ENCODE measurements around the gene FBN2.
"Not testable (repeated sequence)": the region's sequence is repeated elsewhere in the genome, so short reads cannot be mapped to it uniquely, and the experiment has no call there.

FBN2 gene

DNA sequence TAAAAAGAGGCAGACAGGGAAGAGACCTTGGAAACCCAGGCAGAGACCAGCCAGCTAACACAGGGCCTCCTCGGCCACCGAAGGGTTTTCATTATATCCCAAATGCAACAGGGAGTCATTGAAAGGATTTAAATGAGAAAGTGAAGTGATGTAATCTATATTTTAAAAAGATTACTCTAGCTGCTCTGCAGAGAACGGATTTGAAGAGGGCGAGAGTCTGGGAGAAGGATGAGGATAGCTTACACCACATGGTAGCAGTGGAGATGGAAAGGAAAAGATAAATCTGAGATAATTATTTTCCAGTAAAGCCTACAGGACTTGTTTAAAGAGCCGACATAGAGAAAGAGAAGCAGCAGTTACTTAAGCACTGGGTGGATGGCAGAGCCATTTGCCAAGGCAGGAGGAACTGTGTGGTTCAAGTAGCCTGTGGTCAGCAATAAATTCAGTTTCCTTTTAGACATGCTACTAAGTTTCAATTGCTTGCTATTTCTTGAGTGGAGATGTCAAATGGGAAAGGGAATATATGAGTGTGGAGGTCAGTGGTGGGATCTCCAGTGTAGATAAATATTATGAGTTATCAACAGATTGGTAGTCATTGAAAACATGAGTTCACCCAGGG is 9.3 kb downstream of the FBN2 start:
- H3K27me3 ChIP-seq (ENCODE audit: control insufficient read depth, insufficient read depth, low read length), result no peaks in the 10 kb centered on the region
- H3K9ac ChIP-seq (ENCODE audit: low read length), result no peak overlapping the region
- H3K9me3 ChIP-seq (ENCODE audit: control insufficient read depth, low read length), result no peaks in the 10 kb centered on the region
- no peaks in the 10 kb centered on the region for H3K4me1 ChIP-seq (ENCODE audit: control insufficient read depth, insufficient read depth, low read length)
- no peak overlapping the region for H3K4me3 ChIP-seq (ENCODE audit: low read length)
- no peaks in the 10 kb centered on the region for H3K36me3 ChIP-seq (ENCODE audit: control insufficient read depth, insufficient read depth, low read length)

DNA sequence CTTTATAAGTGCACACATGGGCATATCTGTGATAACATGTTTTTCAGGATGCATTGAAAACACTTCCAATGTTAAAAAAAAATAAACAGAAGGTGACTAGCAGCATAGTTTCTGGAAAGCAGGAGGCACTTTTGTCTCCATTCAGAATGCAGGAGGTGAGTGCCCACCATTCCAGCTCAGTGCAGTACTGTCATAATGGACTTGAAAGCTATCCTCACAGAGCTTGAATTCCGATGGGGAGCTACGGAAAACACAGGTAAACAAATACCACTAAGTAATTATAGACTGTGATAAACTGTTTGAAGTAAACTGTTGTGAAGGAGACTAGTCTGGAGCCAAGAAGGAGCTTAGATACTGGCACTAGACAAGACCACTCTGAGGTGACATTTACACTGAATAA is 9.9 kb downstream of the FBN2 start:
- H3K9ac ChIP-seq (ENCODE audit: low read length), result no peak overlapping the region
- H3K9me3 ChIP-seq (ENCODE audit: control insufficient read depth, low read length), result no peaks in the 10 kb centered on the region
- H3K4me3 ChIP-seq (ENCODE audit: low read length), result no peak overlapping the region
- H3K4me1 ChIP-seq (ENCODE audit: control insufficient read depth, insufficient read depth, low read length), result no peaks in the 10 kb centered on the region
- no peaks in the 10 kb centered on the region for H3K27me3 ChIP-seq (ENCODE audit: control insufficient read depth, insufficient read depth, low read length)
- H3K36me3 ChIP-seq (ENCODE audit: control insufficient read depth, insufficient read depth, low read length), result no peaks in the 10 kb centered on the region

DNA sequence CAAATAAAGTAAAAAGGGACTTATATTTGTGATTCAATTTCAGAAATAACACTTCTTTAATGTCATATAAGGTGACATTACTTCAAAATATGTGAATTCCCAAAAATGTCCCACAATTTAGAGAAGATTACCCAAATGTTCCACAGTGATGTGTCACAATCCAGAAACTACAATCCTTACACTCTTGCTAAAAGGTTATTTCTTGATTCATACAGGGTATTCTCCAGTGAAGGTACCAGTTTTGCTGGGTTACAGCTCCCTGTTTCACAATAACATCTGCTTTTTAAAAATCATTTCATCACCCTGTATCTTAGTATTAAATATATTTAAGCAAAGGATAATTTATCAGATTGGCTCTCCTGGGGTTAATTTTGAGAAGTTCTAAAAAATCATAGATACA is 11.0 kb downstream of the FBN2 start:
- Histone ChIP-seq H3K4me3 (ENCODE audit: low read length) (no peak overlapping the region), H3K36me3 (ENCODE audit: control insufficient read depth, insufficient read depth, low read length) (no peaks in the 10 kb centered on the region), H3K4me1 (ENCODE audit: control insufficient read depth, insufficient read depth, low read length) (no peaks in the 10 kb centered on the region), H3K9ac (ENCODE audit: low read length) (no peak overlapping the region), H3K27me3 (ENCODE audit: control insufficient read depth, insufficient read depth, low read length) (no peaks in the 10 kb centered on the region), H3K9me3 (ENCODE audit: control insufficient read depth, low read length) (no peaks in the 10 kb centered on the region)

- Histone ChIP-seq H3K4me3 (ENCODE audit: low read length) (no peak overlapping the region), H3K4me1 (ENCODE audit: control insufficient read depth, insufficient read depth, low read length) (no peaks in the 10 kb centered on the region)
Observed at GRCh38 chr5:128522336-128522735, 15.7 kb downstream of the FBN2 start.

DNA sequence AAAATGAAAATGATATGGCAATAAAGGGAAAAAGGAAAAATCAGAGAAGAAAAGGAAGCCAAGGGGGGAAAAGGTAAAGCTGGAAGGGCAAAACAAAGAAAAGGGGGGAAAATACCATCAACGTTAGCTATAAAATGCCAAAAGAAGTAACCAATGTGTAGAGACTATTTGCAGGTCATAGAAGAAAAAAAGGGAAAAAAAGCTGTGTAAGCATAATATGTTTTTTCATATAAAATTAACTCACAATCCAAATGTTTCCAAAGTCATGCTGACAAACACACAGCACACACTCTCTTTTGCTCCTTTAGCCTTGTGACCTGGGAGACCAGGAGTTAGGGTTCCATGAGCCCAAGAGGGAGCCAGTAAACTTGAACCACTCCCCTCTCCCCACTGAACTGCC is 18.2 kb downstream of the FBN2 start:
- Histone ChIP-seq H3K4me1 (ENCODE audit: control insufficient read depth, insufficient read depth, low read length) (no peaks in the 10 kb centered on the region), H3K36me3 (ENCODE audit: control insufficient read depth, insufficient read depth, low read length) (no peaks in the 10 kb centered on the region), H3K9ac (ENCODE audit: low read length) (no peak overlapping the region), H3K27me3 (ENCODE audit: control insufficient read depth, insufficient read depth, low read length) (no peaks in the 10 kb centered on the region), H3K4me3 (ENCODE audit: low read length) (no peak overlapping the region), H3K9me3 (ENCODE audit: control insufficient read depth, low read length) (no peaks in the 10 kb centered on the region)

More at GRCh38 chr5:128522336-128522735, 15.7 kb downstream of the FBN2 start:
- H3K36me3 ChIP-seq (ENCODE audit: control insufficient read depth, insufficient read depth, low read length), result no peaks in the 10 kb centered on the region
- H3K9me3 ChIP-seq (ENCODE audit: control insufficient read depth, low read length), result no peaks in the 10 kb centered on the region
- no peak overlapping the region for H3K9ac ChIP-seq (ENCODE audit: low read length)
- H3K27me3 ChIP-seq (ENCODE audit: control insufficient read depth, insufficient read depth, low read length), result no peaks in the 10 kb centered on the region

GRCh38 chr5:128516978-128517377 is 21.1 kb downstream of the FBN2 start:
- H3K27me3 ChIP-seq (ENCODE audit: control insufficient read depth, insufficient read depth, low read length), result no peaks in the 10 kb centered on the region
- H3K9me3 ChIP-seq (ENCODE audit: control insufficient read depth, low read length), result no peaks in the 10 kb centered on the region
- no peaks in the 10 kb centered on the region for H3K36me3 ChIP-seq (ENCODE audit: control insufficient read depth, insufficient read depth, low read length)

DNA sequence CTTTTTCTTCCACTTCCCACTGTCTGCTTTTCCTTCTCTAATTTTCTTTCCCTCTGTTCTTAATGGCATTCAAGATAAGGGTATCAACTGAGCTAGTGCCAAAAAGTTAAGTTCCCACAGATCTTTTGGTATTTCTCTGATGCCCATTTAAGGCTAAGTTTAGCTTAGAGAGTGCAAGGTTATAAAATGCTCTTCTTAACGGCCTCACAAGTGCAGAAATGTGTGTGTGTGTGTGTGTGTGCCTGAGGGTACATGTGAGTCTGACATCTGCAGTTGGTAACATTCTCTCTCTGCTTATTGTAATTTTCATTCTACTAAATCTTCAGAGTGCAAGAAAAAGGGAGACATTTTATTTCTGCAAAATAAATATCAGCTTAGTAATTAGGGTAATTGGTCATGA is 24.2 kb downstream of the FBN2 start:
- H3K9ac ChIP-seq (ENCODE audit: low read length), result no peak overlapping the region
- H3K9me3 ChIP-seq (ENCODE audit: control insufficient read depth, low read length), result no peaks in the 10 kb centered on the region
- H3K4me1 ChIP-seq (ENCODE audit: control insufficient read depth, insufficient read depth, low read length), result no peaks in the 10 kb centered on the region
- no peaks in the 10 kb centered on the region for H3K27me3 ChIP-seq (ENCODE audit: control insufficient read depth, insufficient read depth, low read length)
- no peaks in the 10 kb centered on the region for H3K36me3 ChIP-seq (ENCODE audit: control insufficient read depth, insufficient read depth, low read length)
- H3K4me3 ChIP-seq (ENCODE audit: low read length), result no peak overlapping the region

More at GRCh38 chr5:128516978-128517377, 21.1 kb downstream of the FBN2 start:
- Histone ChIP-seq H3K9ac (ENCODE audit: low read length) (no peak overlapping the region), H3K4me1 (ENCODE audit: control insufficient read depth, insufficient read depth, low read length) (no peaks in the 10 kb centered on the region), H3K4me3 (ENCODE audit: low read length) (no peak overlapping the region)

GRCh38 chr5:128512894-128513293 is 25.2 kb downstream of the FBN2 start:
- no peaks in the 10 kb centered on the region for H3K36me3 ChIP-seq (ENCODE audit: control insufficient read depth, insufficient read depth, low read length)
- no peak overlapping the region for H3K4me3 ChIP-seq (ENCODE audit: low read length)
- no peak overlapping the region for H3K9ac ChIP-seq (ENCODE audit: low read length)
- H3K4me1 ChIP-seq (ENCODE audit: control insufficient read depth, insufficient read depth, low read length), result no peaks in the 10 kb centered on the region
- H3K9me3 ChIP-seq (ENCODE audit: control insufficient read depth, low read length), result no peaks in the 10 kb centered on the region
- no peaks in the 10 kb centered on the region for H3K27me3 ChIP-seq (ENCODE audit: control insufficient read depth, insufficient read depth, low read length)

DNA sequence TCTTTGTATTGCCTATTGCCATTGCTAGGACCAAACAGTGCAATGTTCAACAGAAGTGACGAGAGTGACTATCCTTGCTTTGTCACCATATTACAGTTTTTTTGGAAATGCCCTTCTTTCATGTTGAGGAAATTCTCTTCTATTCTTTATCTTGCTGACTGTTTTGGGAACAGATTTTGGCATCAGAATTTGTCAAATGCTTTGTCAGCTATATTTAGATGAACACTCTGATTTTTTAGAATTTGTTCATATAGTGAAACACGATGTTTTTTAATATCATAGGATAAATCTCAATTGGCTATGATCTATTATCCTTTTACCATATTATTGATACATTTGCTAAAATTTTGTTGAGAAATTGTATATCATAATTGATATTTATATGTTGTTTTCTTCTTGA is 31.4 kb downstream of the FBN2 start:
- H3K36me3 ChIP-seq (ENCODE audit: control insufficient read depth, insufficient read depth, low read length), result no peaks in the 10 kb centered on the region
- H3K9me3 ChIP-seq (ENCODE audit: control insufficient read depth, low read length), result no peaks in the 10 kb centered on the region
- no peaks in the 10 kb centered on the region for H3K27me3 ChIP-seq (ENCODE audit: control insufficient read depth, insufficient read depth, low read length)
- no peak overlapping the region for H3K4me3 ChIP-seq (ENCODE audit: low read length)
- H3K9ac ChIP-seq (ENCODE audit: low read length), result no peak overlapping the region
- H3K4me1 ChIP-seq (ENCODE audit: control insufficient read depth, insufficient read depth, low read length), result no peaks in the 10 kb centered on the region

DNA sequence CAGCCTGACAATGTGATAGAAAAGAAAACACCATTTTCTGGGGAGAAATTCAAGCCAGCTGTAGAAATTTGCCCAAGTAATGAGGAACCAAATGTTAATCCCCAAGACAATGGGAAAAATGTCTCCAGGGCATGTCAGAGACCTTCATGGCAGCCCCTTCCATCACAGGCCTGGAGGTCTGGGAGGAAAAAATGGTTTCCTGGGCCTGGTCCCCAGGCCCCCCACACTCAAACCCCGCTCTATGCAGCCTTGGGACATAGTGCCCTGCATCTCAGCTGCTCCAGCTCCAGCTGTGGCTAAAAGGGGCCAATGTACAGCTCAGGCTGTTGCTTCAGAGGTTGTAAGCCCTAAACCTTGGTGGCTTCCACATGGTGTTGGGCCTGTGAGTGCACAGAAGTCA is 34.3 kb downstream of the FBN2 start:
- H3K27me3 ChIP-seq (ENCODE audit: control insufficient read depth, insufficient read depth, low read length); H3K4me3 ChIP-seq (ENCODE audit: low read length); H3K9ac ChIP-seq (ENCODE audit: low read length); H3K36me3 ChIP-seq (ENCODE audit: control insufficient read depth, insufficient read depth, low read length); H3K9me3 ChIP-seq (ENCODE audit: control insufficient read depth, low read length); H3K4me1 ChIP-seq (ENCODE audit: control insufficient read depth, insufficient read depth, low read length): not testable (repeated sequence)

DNA sequence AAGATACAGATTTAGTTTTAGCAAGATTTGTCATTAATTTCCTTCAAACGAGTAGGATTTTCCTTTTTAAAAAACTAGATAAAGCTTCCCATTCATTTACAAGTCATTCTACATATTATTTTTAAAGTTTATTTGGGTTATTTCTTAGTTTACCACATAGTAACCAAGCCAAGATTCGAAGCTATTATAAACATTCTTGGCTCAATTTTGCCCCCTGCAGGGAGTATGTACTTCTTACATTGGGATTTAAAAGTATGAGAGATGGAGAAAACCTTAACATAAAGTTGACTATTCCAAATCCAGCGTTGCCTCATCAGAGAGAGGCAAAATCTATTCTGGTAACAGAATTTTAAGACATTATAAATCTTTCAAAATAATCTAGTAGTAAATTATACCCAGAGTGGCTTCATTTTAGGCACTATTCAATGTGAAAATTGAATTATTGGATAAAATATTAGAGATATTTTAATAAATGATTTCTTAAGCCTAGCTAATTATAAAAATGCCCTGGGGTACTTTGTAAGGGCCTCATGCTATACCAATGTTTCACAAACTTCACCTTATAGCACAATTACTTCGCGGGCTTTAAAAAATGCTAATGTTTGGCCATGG is 39.1 kb downstream of the FBN2 start:
- no peak overlapping the region for H3K4me3 ChIP-seq (ENCODE audit: low read length)

GRCh38 chr5:128494516-128494915 is 43.5 kb downstream of the FBN2 start:
- no peak overlapping the region for H3K4me3 ChIP-seq (ENCODE audit: low read length)
- no peak overlapping the region for H3K9ac ChIP-seq (ENCODE audit: low read length)
- no peaks in the 10 kb centered on the region for H3K9me3 ChIP-seq (ENCODE audit: control insufficient read depth, low read length)

More for the DNA sequence above, 39.1 kb downstream of the FBN2 start:
- Histone ChIP-seq H3K36me3 (ENCODE audit: control insufficient read depth, insufficient read depth, low read length) (no peaks in the 10 kb centered on the region), H3K9ac (ENCODE audit: low read length) (no peak overlapping the region), H3K4me1 (ENCODE audit: control insufficient read depth, insufficient read depth, low read length) (no peaks in the 10 kb centered on the region), H3K9me3 (ENCODE audit: control insufficient read depth, low read length) (no peaks in the 10 kb centered on the region), H3K27me3 (ENCODE audit: control insufficient read depth, insufficient read depth, low read length) (no peaks in the 10 kb centered on the region)

More at GRCh38 chr5:128494516-128494915, 43.5 kb downstream of the FBN2 start:
- Histone ChIP-seq H3K27me3 (ENCODE audit: control insufficient read depth, insufficient read depth, low read length) (no peaks in the 10 kb centered on the region), H3K4me1 (ENCODE audit: control insufficient read depth, insufficient read depth, low read length) (no peaks in the 10 kb centered on the region), H3K36me3 (ENCODE audit: control insufficient read depth, insufficient read depth, low read length) (no peaks in the 10 kb centered on the region)

All from mucosa of stomach (tissue), 1 donor.